Cortex of kidney (tissue), 1 donor: Measurements from ENCODE around the gene MIEF2.

Experiments
- DNase-seq: peaks from one replicate; lab custom pipeline; 2025; lab: John Stamatoyannopoulos, UW

MIEF2 gene

DNA sequence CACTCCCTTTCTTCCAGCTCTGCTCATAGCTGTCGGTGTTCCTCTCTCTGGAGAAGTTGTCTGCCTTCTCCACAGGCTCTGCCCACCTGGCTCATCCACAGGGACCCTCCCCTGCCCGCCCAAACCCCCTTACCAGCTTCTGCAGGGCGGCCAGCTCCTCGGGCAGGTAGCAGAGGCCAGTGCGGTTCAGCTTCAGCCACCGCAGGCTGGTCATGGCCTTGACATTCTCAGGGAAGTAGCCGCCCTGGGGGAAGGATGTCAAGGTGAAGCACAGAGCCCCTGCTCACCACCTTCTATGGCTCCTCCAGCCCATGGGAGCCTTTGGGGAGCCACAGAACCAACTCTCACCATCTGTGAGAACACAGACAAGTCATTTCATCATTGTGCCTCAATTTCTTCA lies 3.7 kb upstream of the MIEF2 start:
- DNase-seq: no peak

DNA sequence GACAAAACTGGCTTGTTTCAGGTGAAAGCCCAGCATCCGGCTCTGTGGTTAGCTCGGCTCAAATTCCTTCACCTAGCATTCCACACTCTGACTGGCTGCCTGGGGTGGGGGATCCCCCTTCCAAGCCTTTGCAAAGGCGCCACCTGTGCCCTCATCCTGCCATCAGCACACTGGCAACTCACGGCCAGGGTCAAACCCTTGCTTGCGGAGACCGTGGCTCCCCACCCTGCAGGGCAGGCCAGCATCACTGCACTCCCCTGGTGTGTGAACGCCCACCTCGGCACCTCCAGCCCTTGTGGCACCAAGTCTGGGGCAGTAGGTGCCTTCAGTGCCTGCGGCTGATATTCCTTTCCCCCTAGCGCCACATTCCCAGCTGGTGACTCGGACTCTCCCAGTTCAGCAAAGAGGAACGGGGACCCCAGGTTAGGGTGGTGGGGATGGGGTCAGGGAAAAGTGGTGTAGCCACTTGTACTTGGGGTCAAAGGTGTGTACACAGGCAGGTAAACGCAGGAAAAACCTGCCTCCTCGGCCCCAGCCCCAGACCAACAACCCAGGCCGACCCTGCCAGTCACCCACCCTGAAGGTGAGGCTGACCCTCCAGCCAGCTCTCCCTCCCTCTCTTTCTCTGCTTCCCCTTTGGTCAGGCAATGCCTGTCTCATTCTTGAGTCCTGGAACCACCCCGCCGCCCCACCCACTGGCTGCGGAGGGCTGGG lies 3.0 kb upstream of the MIEF2 start:
- no peak for DNase-seq

DNA sequence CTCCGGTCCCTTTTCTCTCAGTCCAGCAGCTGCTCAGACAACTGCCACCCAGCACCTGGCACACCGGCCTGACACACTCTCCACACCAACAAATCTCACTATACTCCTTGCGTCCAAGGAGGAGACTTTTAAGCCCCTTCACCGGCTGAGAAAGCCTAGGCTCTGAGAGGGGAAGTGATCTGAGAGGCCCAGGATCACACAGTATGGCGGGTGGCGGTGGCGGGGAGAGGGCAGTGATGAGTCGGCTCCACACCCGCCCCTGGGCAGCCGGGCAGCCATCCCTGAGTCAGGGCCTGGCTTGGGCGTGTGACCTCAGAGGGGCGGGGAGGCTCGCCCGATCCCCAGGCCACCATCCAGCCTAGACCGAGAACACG lies 2.5 kb upstream of the MIEF2 start:
- DNase-seq: no peak

DNA sequence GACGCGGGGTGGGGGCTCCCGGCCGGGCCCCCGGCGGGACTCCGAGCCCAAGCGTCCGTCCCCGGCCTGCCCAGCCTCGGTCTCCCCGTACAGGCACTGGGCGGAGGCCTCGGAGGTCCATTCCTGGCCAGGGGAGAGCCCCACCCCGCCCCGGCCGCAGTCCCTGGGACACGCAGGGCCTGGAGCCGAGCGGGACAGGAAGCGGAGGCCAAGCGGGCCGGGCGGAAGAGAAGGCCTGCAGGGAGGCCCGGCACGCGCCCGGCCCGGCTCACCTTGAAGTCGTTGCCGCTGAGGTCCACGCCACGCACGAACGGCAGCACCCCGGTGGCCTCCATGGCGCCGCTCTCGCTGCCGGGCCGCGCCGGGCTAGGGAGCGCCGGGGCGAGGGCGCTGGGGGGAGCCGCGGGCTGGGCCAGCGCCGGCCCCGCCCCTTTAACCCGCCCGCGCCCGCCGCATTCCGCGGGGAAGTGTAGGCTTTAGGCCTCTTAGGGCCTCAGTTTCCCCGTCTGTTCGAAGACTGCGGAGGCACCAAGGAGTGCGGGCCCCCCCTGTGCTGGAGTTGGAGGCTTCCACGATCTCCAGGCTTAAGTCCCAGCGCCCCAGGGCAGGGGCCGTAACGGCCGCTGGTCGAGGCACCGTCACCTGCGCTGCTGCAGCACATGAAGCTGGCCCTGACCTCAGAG lies 2.0 kb upstream of the MIEF2 start, which contains the start of gene FLII:
Gene FLII (minus strand): TSS at position 383 of the 683 bp plus-strand sequence. CDS start 48 bp downstream, at position 335.
- no peak for DNase-seq

DNA sequence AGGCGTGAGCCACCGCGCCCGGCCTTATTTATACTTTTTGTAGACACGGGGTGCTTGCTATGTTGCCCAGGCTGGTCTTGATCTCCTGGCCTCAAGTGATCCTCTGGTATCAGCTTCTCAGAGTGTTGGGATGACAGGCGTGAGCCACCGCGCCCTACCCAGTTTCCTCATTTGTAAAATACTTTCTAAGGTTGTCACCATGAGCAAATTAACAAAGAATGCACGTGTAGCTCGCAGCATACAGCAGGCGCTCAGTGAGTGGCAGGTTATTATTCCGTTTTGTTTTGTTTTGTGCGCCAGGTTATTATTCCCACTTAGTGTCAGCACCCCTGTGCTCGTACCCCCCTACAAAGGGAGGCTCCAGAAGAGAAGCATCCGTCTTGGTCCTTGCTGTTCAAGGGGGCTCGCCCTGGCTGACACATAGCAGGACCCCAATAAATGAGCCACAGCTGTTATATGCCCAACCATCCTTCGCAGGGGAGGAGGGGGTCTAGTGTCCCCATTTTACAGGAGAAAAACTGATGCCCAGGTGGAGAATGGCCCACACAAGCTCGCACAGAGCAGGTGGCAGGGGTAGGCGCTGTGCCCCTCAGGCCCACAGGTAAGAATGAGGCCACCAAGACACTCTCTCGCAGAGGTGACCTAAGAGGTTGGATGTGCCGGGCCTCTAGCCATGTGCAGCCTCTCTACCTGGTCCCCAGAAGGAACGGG lies 686 bp upstream of the MIEF2 start:
- DNase-seq: no peak

DNA sequence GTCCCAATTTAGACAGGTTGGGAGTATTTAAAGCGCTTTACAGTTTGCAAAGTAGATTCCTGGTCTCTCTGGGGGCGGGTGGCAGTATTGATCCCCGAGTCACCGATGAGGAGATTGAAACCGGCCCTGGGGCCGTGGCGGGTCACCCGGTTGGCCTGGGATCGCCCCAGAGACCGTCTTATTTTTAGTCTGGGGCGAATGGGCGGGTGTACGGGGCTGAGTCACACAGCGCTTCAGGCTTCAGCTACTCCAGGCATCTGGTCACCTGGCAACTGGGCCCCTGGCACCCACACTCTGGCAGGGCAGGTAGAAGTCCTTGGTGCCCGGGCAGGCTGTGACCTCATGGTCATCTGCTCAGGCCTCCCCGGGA lies 669 bp downstream of the MIEF2 start:
- no peak for DNase-seq

DNA sequence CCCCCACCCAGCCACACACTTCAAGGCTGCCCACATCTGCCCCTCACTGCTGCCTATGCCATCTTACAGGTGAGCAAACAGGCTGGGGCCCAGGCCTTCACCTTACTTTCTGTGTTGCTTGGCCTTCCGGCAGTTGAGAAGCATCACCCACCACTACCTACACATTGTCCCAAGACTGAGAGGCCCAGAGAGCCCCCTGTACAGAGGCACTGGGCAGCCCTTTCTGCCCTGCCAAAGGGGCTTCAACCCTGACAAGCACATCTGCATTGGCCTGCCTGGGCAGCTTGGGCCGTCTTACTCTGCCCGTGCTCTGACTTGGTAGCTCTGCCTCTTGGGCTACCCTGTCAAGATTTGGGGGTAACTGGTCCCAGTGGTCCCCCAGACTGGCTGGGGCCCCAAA lies 1.2 kb downstream of the MIEF2 start:
- no peak for DNase-seq

DNA sequence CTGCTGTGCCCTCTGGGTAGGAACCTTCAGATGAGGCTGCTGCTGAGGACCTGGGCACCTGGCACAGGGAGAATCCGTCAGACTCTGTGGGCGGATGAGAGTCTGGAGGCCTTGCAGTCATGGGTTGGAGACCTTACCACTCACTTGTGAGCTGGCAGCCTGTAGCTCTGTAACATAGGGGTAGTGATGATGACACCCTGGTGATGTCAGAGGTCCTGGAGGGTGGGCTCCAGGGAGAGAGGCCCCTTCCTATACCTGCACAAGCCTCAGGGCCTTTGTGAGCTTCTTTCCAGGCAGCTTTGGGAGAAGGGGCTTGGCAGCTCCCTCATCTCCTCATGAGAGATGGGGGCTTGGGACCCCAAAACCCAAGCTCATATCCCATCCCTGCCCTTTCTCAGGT lies 1.6 kb downstream of the MIEF2 start:
- DNase-seq: no peak

DNA sequence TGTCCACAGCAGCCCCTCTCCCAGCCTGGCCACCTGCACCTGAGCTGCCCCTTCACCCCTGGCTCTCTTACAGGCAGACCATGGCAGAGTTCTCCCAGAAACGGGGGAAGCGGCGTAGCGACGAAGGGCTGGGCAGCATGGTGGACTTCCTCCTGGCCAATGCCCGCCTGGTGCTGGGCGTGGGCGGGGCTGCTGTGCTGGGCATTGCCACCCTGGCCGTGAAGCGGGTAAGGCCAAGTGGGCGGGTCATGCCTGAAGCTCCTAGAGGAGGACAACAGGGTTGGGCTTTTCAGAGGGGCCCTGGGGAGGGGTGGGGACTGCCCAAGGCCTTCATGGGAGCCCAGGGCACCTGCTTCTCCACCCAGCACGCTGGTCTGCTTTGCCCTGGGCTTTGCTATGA lies 2.2 kb downstream of the MIEF2 start:
- DNase-seq: no peak

DNA sequence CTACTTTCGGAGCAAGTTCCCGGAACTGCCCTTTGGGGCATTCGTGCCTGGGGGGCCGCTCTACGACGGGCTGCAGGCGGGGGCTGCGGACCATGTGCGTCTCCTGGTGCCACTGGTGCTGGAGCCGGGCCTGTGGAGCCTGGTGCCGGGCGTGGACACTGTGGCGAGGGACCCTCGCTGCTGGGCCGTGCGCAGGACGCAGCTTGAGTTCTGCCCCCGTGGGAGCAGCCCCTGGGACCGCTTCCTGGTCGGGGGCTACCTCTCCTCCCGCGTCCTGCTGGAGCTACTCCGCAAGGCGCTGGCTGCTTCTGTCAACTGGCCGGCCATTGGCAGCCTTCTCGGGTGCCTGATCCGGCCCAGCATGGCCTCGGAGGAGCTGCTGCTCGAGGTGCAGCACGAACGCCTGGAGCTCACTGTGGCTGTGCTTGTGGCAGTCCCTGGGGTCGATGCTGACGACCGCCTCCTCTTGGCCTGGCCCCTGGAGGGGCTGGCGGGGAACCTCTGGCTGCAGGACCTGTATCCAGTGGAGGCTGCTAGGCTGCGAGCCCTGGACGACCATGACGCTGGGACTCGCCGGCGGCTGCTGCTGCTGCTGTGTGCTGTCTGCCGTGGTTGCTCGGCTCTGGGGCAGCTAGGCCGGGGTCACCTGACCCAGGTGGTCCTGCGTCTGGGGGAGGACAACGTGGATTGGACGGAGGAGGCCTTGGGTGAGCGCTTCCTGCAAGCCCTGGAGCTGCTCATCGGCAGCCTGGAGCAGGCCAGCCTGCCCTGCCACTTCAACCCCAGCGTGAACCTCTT lies 3.6 kb downstream of the MIEF2 start:
- DNase-seq: no peak

DNA sequence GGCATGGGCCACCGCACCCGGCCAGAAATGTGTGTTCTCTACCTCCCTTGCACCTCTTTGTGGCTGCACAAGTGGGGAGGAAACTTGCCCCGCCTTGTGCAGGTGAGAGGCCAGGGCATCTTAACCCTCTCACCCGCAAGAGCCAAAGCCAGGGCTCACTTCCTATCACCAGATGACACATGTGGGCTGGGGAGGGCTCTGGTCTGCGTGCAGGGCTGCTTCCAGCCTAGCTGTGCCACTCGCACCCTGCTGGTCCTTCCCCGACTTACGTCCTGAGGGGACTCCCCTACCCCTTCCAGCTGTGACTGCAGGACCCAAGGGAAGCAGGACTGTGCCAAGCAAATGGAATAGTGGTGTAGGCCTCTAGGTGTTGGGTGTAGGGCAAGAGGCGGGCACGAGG lies 6.9 kb downstream of the MIEF2 start:
- no peak for DNase-seq

DNA sequence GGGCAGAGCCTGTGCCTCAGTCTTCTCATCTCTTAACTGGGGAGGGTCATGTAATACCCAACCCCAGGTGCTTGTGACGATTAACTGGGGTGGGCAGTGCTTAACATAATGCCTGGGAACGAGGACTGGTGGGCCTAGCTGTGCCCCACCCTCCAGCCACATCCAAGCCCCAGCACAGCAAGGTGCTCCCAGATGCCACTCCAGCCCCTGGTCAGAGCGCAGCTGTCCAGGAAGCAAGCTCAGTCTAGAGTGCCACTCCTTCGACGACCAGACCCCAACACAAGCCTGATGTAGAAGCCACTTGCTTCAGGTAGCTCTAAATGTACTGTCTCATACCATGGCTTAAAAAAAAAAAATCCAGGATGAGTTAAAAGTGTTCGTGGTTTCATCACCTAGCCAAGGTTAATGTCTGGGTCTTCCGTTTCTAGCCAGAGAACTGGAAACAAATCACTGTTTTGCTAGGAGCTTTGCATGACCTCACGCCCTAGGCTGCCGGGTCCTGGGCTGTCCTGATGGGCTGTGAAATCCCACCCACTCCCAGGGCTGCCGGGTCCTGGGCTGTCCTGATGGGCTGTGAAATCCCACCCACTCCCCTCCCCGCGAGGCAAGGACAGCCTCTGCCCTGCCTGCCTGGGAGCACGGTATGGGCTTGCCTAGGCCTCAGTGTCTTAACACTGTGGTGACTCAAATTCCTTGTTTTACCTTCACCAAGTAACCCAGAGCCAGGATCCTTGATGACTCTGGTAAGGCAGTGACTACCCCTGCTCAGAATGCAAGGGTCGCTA lies 7.7 kb downstream of the MIEF2 start:
- DNase-seq: no peak

DNA sequence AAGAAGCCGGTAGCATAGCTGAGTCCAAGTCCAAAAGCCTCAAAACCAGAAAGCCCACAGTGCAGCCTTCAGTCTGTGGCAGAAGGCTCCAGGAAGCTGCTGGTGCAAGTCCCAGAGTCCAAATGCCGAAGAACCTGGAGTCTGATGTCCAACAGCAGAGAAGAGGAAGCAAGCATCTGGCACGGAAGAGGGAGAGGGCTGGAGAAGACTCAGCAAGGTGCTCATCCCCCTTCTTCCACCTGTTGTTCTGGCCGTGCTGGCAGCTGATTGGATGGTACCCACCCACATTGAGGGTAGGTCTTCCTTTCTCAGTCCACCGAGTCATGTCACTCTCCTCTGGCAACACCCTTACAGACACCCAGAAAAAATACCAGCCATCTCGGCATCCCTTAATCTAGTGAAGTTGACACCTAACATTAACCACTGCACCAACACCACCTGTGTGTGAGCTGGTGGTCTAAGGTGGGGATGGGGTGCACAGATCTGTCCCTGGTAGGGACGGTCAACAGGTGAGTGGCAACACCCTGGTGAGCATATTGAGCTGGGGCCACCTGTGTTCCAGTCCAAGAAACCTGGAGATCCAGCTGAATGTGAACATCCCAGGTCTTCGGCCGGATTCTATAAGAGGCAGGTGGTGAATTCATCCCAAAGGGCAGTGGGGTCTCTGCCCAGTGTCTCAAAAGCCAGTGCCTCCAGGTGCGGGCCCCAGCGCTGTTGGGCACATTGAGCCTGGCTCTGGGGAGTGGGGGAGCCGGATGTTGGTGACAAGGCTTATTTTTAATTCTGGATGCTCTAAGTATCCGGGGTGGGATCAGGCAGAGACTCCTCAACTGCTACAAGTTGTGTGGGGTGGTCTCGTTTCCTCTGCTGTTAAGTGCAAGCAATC lies 9.8 kb downstream of the MIEF2 start:
- DNase-seq: no peak

DNA sequence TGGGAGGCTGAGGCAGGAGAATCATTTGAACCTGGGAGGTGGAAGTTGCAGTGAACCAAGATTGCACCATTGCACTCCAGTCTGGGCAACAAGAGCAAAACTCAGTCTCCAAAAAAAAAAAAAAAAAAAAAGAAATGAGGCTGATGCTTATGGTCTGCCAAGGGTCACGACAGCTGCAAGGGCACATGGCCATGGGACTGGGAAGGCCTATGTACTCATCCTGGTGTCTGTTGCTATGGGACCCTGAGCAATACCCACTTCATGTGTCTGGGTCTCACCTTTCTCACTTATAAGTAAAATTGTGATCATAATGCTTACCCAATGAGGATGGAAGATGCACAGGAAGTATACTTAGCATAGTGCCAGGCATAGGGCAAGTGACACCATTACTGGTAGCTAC lies 16.6 kb downstream of the MIEF2 start:
- no peak for DNase-seq

DNA sequence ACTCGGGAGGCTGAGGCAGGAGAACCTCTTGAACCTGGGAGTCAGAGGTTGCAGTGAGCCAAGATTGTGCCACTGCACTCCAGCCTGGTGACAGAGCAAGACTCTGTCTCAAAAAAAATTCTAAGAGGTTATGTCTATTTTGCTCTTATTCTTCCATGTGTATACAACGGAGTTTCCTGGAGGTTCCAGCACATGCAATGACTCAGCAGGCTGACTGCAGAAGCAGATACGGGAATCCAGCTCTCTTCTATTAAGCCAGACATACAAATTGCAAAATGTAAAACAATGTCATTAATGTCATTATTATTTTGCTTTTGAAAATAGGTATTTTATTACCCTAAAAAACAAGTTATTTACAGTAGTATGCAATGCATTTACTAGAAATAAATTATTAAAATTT lies 18.4 kb downstream of the MIEF2 start:
- DNase-seq: no peak

DNA sequence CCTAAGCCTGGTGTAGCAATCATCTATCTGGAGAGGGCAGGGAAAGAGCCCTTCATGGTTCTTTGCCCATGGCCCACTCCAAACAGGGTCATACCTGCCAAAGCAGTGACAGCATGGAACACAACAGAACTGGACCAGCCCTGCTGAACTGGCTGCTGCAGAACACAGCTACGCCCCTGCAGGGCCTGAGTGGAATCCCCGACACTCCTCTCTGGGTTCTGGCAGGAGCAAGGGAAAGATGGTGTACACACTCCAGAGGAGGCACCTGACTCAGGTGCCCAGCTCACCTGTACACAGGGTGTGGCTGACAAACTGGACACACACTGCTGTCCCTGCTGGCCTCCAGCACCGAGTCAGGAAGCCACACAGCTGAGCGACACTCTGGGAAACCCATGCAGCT lies 19.8 kb downstream of the MIEF2 start:
- no peak for DNase-seq

DNA sequence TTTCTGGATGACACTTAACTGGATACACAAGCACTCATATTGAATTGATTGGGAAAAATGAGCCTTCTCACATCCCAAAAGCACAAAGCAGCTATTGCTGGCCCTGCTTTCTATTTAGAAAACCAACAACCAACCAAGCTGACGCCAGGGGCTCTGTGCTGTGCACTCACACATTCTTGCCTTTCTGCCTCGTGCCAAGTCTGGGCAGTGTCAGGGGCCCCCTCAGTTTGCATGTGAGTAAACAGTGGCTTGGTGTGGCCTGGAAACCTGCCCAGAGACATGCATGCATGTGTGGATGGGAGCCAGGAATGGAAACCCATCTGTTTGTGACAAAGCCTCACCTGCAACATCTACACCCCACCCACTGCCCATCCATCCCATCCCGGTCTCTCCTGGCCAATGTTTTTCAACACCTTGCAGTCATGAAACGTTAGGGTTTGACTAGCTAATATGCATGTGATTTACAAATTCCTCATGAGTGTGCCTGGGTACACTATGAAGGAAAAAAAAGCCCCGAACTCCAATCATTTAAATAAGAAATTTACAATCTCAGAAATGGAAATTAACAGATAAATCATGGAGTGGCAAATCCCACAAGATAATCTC lies 20.4 kb downstream of the MIEF2 start:
- no peak for DNase-seq

DNA sequence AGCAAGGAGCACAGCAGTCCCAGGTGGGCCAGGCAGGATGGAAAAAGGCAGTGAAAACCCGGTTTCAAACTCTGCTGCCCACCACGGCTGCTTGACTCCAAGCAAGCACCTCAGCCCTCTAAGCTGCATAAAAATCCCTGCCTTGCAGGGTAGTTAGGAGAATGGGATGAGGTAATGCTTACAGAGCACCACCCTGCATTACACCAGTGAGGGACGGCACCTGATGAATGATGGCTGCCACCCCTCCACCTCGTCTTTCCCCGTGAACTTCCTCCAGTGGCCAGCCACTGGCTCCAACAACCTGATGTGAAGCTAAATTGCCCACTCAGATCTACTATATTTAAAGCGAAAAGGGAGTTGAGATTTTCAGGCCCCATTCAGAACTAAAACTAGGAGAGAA lies 21.3 kb downstream of the MIEF2 start:
- DNase-seq: no peak

DNA sequence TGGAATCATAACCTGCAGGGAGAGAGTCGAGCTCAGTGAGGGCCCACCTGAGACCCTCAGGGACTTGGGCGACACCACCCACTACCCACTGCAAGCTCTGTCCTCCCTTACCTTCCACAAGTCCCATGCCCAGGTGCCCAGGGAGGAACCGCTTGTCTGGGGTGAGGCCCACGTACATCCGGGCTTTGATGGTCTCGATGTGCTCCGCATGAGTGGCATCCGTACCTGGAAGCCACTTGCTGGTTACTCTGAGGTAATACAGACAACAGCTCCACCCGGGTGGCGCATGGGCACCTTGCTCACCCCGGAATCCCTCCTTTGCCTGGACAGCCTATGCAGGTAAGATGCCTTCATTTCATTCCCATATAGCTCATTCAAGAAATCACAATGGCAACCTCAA lies 24.8 kb downstream of the MIEF2 start:
- DNase-seq: no peak
